Heart left ventricle (tissue), 16 donors: ENCODE results near the gene MEGF11. TPM values are rescaled to one million over a fixed set of nuclear protein-coding genes. Genes with fewer than 3 reads are reported as not detected.

Experiments
- ATAC-seq, 4 donors: fragments of 200-7000 bp; cut with Tn5 transposase; one replicate each; pipeline ENCODE4 v1.9.1; 2020 to 2022; ENCODE audit warnings: moderate library complexity in 4 of 4, mild to moderate bottlenecking in 3 of 4, moderate number of reproducible peaks in 1 of 4
- DNase-seq, 5 donors: peaks; one replicate each; pipeline ENCODE4 v3.0.0-alpha.2; 2020
- H3K27ac ChIP-seq, 12 donors: fragments of 200-600 bp; sonication (generic) in 4 of 12; one replicate each; pipeline versions ENCODE4 v1.5.0 to v1.8.0; 2016 to 2022; ENCODE audit warnings: mild to moderate bottlenecking in 2 of 12
- H3K27me3 ChIP-seq, 9 donors: fragments of 200-600 bp; sonication (generic) in 2 of 9; one replicate each; pipeline versions ENCODE4 v1.5.1 to v1.8.0; 2016 to 2022; ENCODE audit warnings: mild to moderate bottlenecking in 3 of 9
- H3K36me3 ChIP-seq, 9 donors: fragments of 200-600 bp; sonication (generic) in 2 of 9; one replicate each; pipeline versions ENCODE4 v1.5.0 to v1.8.0; 2018 to 2022; ENCODE audit warnings: mild to moderate bottlenecking in 2 of 9
- H3K4me1 ChIP-seq, 12 donors: fragments of 200-600 bp; sonication (generic) in 4 of 12; one replicate each; pipeline versions ENCODE4 v1.5.0 to v1.8.0; 2016 to 2022; ENCODE audit warnings: mild to moderate bottlenecking in 3 of 12
- H3K4me3 ChIP-seq, 12 donors: fragments of 200-600 bp; sonication (generic) in 4 of 12; one replicate each; pipeline versions ENCODE4 v1.5.0 to v1.8.0; 2017 to 2022; ENCODE audit warnings: mild to moderate bottlenecking in 9 of 12, moderate library complexity in 4 of 12
- H3K9me3 ChIP-seq, 12 donors: fragments of 200-600 bp; sonication (generic) in 4 of 12; one replicate each; pipeline versions ENCODE4 v1.5.0 to v1.8.0; 2016 to 2022; ENCODE audit warnings: mild to moderate bottlenecking in 1 of 12
- CTCF ChIP-seq, 12 donors: fragments of 200-600 bp; sonication (generic) in 4 of 12; IDR thresholded peaks; one replicate each; pipeline versions ENCODE4 v1.5.0 to v1.8.0; 2018 to 2022; ENCODE audit warnings: antibody characterized with exemption in 12 of 12, mild to moderate bottlenecking in 5 of 12
- POLR2A ChIP-seq, 2 donors: fragments of 450-650 bp; IDR thresholded peaks; one replicate each; pipeline ENCODE4 v1.6.1; 2017; ENCODE audit warnings: antibody characterized with exemption in 2 of 2, mild to moderate bottlenecking in 2 of 2, moderate library complexity in 2 of 2
- WGBS, 4 donors: extraction: QIAGEN DNeasy Blood & Tissue Kit in 2 of 4; methylation state at CpG; one replicate each; pipeline versions ENCODE4 v1.1.5 to v1.1.7; 2013 to 2018; 5-methylcytosine and 5-hydroxymethylcytosine counted together
- intact Hi-C, 10 donors: fragments of 100-400 bp; cut with DNase I; formaldehyde crosslinking; loops; one replicate each; pipeline versions ENCODE4 v1.11.1 to v1.14.2; 2022
- polyA plus RNA-seq, 2 donors: library from polyadenylated mRNA; stranded (reverse); fragments of 200-250 nt; gene quantifications; one replicate each; pipeline ENCODE4 v1.2.3, GENCODE V29; 2013
- total RNA-seq, 9 donors: library from RNA; depleted of rRNA in 2 of 9; stranded (reverse); fragments of >200 nt in 2 of 9; fragmentation: NEBNext Ultra II Directional in 3 of 9; extraction: Animal tissue kit (Norgen Biotek cat#: 25700) in 3 of 9; gene quantifications; one replicate each; pipeline versions ENCODE4 v1.1.0 to v1.2.4, GENCODE V29; 2016 to 2023
- donor health status: ischemic (EF 13 %, LVEDD 7.1; RV severe dilation, severe dysfunction).
- donor health status: healthy with polysubstance abuse.
- donor health status: DM: no; HTN: yes; CAD: no.
- donor health status: DM: no; HTN: no; CAD: no.
- donor health status: ischemic (EF 25% LVEDD 6.9; RV normal size, moderate dysfunction).
- donor health status: ischemic (EF 25% LVEDD 5.7; RV mildly dilated, moderate dysfunction).
- donor health status: healthy.
- donor health status: DM: yes; HTN: yes; CAD: no.
- donor health status: ischemic (EF 35%, LVEDD 5.7; RV mildly dilated, moderate dysfunction).
- donor health status: nonischemic (EF 11% LVEDD 7.7; RV severe dilation, severe dysfunction).
- donor health status: DM: yes; HTN: yes; CAD: no.
- donor health status: PGD.
- donor health status: ischemic (EF 29% LVEDD 5.4; RV normal size, mild dysfunction).
- donor health status: nonischemic (EF 23%, LVEDD 6.1; RV moderate dilation, normal function).

Gene MEGF11
- total and polyA plus RNA-seq, 11 donors: 0.07 TPM; not detected in 10

- 50 to 76% (median 60%) methylated on average over 7 of the region's 7 CpGs for WGBS, 4 donors
Measured at GRCh38 chr15:66057089-66057488, 196.5 kb downstream of the MEGF11 start.

GRCh38 chr15:66053991-66054390 is 199.6 kb downstream of the MEGF11 start:
- ATAC-seq (peak in 3 of 4 donors; percentile 37 to 82 (median 81)), DNase-seq (peak in 2 of 5 donors; percentile 51 to 55)
- no peak overlapping the region for H3K27ac ChIP-seq
- WGBS, 4 donors: 56 to 75% (median 66%) methylated on average over 2 to 3 of the region's 3 CpGs
- H3K4me1 ChIP-seq: peaks cover 0 to 4% (median 0%) of the 10 kb centered on the region in 12 donors
- TF ChIP-seq CTCF (IDR thresholded peaks at IDR 0.05) (no peak), POLR2A (IDR thresholded peaks at IDR 0.05) (no peak)
- peaks cover 0 to 17% (median 0%) of the 10 kb centered on the region in 9 donors for H3K27me3 ChIP-seq
- intact Hi-C loops: no loop called here
- no peaks in the 10 kb centered on the region for H3K36me3 ChIP-seq
- no peaks in the 10 kb centered on the region for H3K9me3 ChIP-seq
- no peak overlapping the region for H3K4me3 ChIP-seq

More at GRCh38 chr15:66057089-66057488, 196.5 kb downstream of the MEGF11 start:
- no peaks in the 10 kb centered on the region for H3K36me3 ChIP-seq
- H3K4me3 ChIP-seq: no peak overlapping the region
- no peak for ATAC-seq
- no peak for DNase-seq
- intact Hi-C loops: no loop called here
- H3K4me1 ChIP-seq: peaks cover 0 to 4% (median 0%) of the 10 kb centered on the region in 12 donors
- peaks cover 0 to 16% (median 0%) of the 10 kb centered on the region in 9 donors for H3K27me3 ChIP-seq
- peaks cover 0 to 2% (median 0%) of the 10 kb centered on the region in 12 donors for H3K9me3 ChIP-seq
- no peak overlapping the region for H3K27ac ChIP-seq
- TF ChIP-seq POLR2A (IDR thresholded peaks at IDR 0.05) (no peak), CTCF (IDR thresholded peaks at IDR 0.05) (no peak)

- intact Hi-C loops: no loop called here
- Histone ChIP-seq H3K4me3 (no peak overlapping the region), H3K9me3 (no peaks in the 10 kb centered on the region), H3K27me3 (peaks cover 0 to 9% (median 0%) of the 10 kb centered on the region in 9 donors), H3K27ac (no peak overlapping the region), H3K4me1 (peaks cover 0 to 4% (median 0%) of the 10 kb centered on the region in 12 donors), H3K36me3 (no peaks in the 10 kb centered on the region)
- TF ChIP-seq CTCF (IDR thresholded peaks at IDR 0.05) (no peak), POLR2A (IDR thresholded peaks at IDR 0.05) (no peak)
- WGBS, 4 donors: 80 to 85% (median 82%) methylated on average over 7 of the region's 7 CpGs
- no peak for ATAC-seq
- DNase-seq: no peak
Measured at GRCh38 chr15:66051833-66052232, 201.7 kb downstream of the MEGF11 start.

GRCh38 chr15:66050264-66050663 is 203.3 kb downstream of the MEGF11 start:
- no peak for ATAC-seq
- peaks cover 0 to 9% (median 0%) of the 10 kb centered on the region in 9 donors for H3K27me3 ChIP-seq
- 83 to 88% (median 84%) methylated on average over 5 of the region's 5 CpGs for WGBS, 4 donors
- peaks cover 0 to 4% (median 0%) of the 10 kb centered on the region in 12 donors for H3K4me1 ChIP-seq
- H3K27ac ChIP-seq: no peak overlapping the region
- no peaks in the 10 kb centered on the region for H3K9me3 ChIP-seq
- no peak overlapping the region for H3K4me3 ChIP-seq
- TF ChIP-seq CTCF (IDR thresholded peaks at IDR 0.05): no peak
- TF ChIP-seq POLR2A (IDR thresholded peaks at IDR 0.05): no peak
- no peaks in the 10 kb centered on the region for H3K36me3 ChIP-seq
- intact Hi-C loops: no loop called here
- DNase-seq: no peak
